Esophagus (tissue), 2 donors: ENCODE results near the gene CACNA1I. TPM values are rescaled to one million over a fixed set of nuclear protein-coding genes. Genes with fewer than 3 reads are reported as not detected.

Source experiments
- H3K27ac ChIP-seq, 2 donors: one replicate each; pipeline ENCODE4 v1.5.1; 2013; ENCODE audit warnings: low read depth in 2 of 2, mild to moderate bottlenecking in 2 of 2, inconsistent platforms in 1 of 2, low read length in 1 of 2, moderate library complexity in 1 of 2
- H3K27me3 ChIP-seq, 2 donors: one replicate each; pipeline ENCODE4 v1.6.1; 2013; ENCODE audit warnings: low read length in 2 of 2, control low read depth in 1 of 2, mild to moderate bottlenecking in 1 of 2; ENCODE audit not compliant: insufficient read depth in 2 of 2, control insufficient read depth in 1 of 2
- H3K36me3 ChIP-seq, 2 donors: one replicate each; pipeline ENCODE4 v1.6.1; 2013; ENCODE audit warnings: low read length in 1 of 2; ENCODE audit not compliant: control insufficient read depth in 2 of 2, insufficient read depth in 2 of 2
- H3K4me1 ChIP-seq, 2 donors: one replicate each; pipeline ENCODE4 v1.6.1; 2013; ENCODE audit warnings: low read length in 1 of 2; ENCODE audit not compliant: control insufficient read depth in 2 of 2, insufficient read depth in 2 of 2
- H3K4me3 ChIP-seq, 2 donors: one replicate each; pipeline ENCODE4 v1.5.1; 2013; ENCODE audit warnings: low read length in 2 of 2, mild to moderate bottlenecking in 2 of 2, low read depth in 1 of 2, moderate library complexity in 1 of 2
- H3K9me3 ChIP-seq, 2 donors: one replicate each; pipeline ENCODE4 v1.6.1; 2013; ENCODE audit warnings: mild to moderate bottlenecking in 2 of 2, low read depth in 1 of 2, low read length in 1 of 2, moderate library complexity in 1 of 2; ENCODE audit not compliant: control insufficient read depth in 2 of 2, insufficient read depth in 1 of 2
- WGBS, 2 donors: extraction: QIAGEN DNeasy Blood & Tissue Kit; methylation state at CpG; one replicate each; pipeline ENCODE4 v1.1.7; 2013; 5-methylcytosine and 5-hydroxymethylcytosine counted together
- polyA plus RNA-seq, 2 donors: library from polyadenylated mRNA; stranded (reverse); fragments of 200-250 nt; gene quantifications; one replicate each; pipeline ENCODE4 v1.2.3, GENCODE V29; 2013
- donor health status: healthy with polysubstance abuse.
- donor health status: Bipolar disorder and iron deficiency.

CACNA1I gene
- polyA plus RNA-seq, 2 donors, result 0.09 to 0.37 TPM

GRCh38 chr22:39534591-39535356, 35.8 kb upstream of the CACNA1I start:
- peaks cover 0 to 6% of the 10 kb centered on the region in 2 donors for H3K4me1 ChIP-seq
- H3K27ac ChIP-seq, result no peak overlapping the region
- no peaks in the 10 kb centered on the region for H3K9me3 ChIP-seq
- no peak overlapping the region for H3K4me3 ChIP-seq
- peaks cover 0 to 6% of the 10 kb centered on the region in 2 donors for H3K36me3 ChIP-seq
- H3K27me3 ChIP-seq, result no peaks in the 10 kb centered on the region
- 5 to 7% methylated on average over 41 of the region's 41 CpGs for WGBS, 2 donors

GRCh38 chr22:39535357-39535725, 35.2 kb upstream of the CACNA1I start:
- WGBS, 2 donors, result 35 to 42% methylated on average over 13 of the region's 13 CpGs

GRCh38 chr22:39535831-39536449, 34.6 kb upstream of the CACNA1I start:
- Histone ChIP-seq H3K27ac (no peak overlapping the region), H3K4me3 (no peak overlapping the region), H3K36me3 (peaks cover 0 to 3% of the 10 kb centered on the region in 2 donors), H3K9me3 (no peaks in the 10 kb centered on the region), H3K4me1 (peaks cover 0 to 5% of the 10 kb centered on the region in 2 donors), H3K27me3 (no peaks in the 10 kb centered on the region)
- WGBS, 2 donors, result 84 to 85% methylated on average over 14 to 15 of the region's 15 CpGs

More at GRCh38 chr22:39535357-39535725, 35.2 kb upstream of the CACNA1I start:
- H3K4me3 ChIP-seq, result no peak overlapping the region
- H3K27me3 ChIP-seq, result no peaks in the 10 kb centered on the region
- H3K36me3 ChIP-seq, result peaks cover 0 to 4% of the 10 kb centered on the region in 2 donors
- no peaks in the 10 kb centered on the region for H3K9me3 ChIP-seq
- H3K27ac ChIP-seq, result no peak overlapping the region
- H3K4me1 ChIP-seq, result peaks cover 0 to 6% of the 10 kb centered on the region in 2 donors

GRCh38 chr22:39536711-39537110, 33.8 kb upstream of the CACNA1I start:
- Histone ChIP-seq H3K4me3 (no peak overlapping the region), H3K36me3 (peaks cover 0 to 1% of the 10 kb centered on the region in 2 donors), H3K27me3 (no peaks in the 10 kb centered on the region), H3K9me3 (no peaks in the 10 kb centered on the region), H3K4me1 (no peaks in the 10 kb centered on the region), H3K27ac (no peak overlapping the region)
- WGBS, 2 donors, result 54 to 62% methylated on average over 8 of the region's 8 CpGs

GRCh38 chr22:39537975-39538374, 32.6 kb upstream of the CACNA1I start:
- Histone ChIP-seq H3K4me3 (no peak overlapping the region), H3K27me3 (no peaks in the 10 kb centered on the region), H3K9me3 (no peaks in the 10 kb centered on the region), H3K4me1 (no peaks in the 10 kb centered on the region), H3K27ac (no peak overlapping the region), H3K36me3 (no peaks in the 10 kb centered on the region)
- WGBS, 2 donors, result 37 to 49% methylated on average over 2 of the region's 2 CpGs

- Histone ChIP-seq H3K36me3 (no peaks in the 10 kb centered on the region), H3K4me3 (no peak overlapping the region), H3K27me3 (no peaks in the 10 kb centered on the region), H3K4me1 (no peaks in the 10 kb centered on the region), H3K9me3 (no peaks in the 10 kb centered on the region), H3K27ac (no peak overlapping the region)
- 20 to 23% methylated on average over 11 of the region's 11 CpGs for WGBS, 2 donors
These were observed 27.5 kb upstream of the CACNA1I start for GRCh38 chr22:39543095-39543494.

GRCh38 chr22:39545386-39546365, 24.9 kb upstream of the CACNA1I start:
- Histone ChIP-seq H3K4me1 (no peaks in the 10 kb centered on the region), H3K9me3 (no peaks in the 10 kb centered on the region), H3K27ac (no peak overlapping the region), H3K4me3 (no peak overlapping the region), H3K27me3 (peaks cover 0 to 3% of the 10 kb centered on the region in 2 donors), H3K36me3 (no peaks in the 10 kb centered on the region)
- 26 to 30% methylated on average over 39 of the region's 39 CpGs for WGBS, 2 donors

- 40 to 44% methylated on average over 5 of the region's 5 CpGs for WGBS, 2 donors
These were observed 23.5 kb upstream of the CACNA1I start for GRCh38 chr22:39546889-39547586.

GRCh38 chr22:39547587-39547947, 23.0 kb upstream of the CACNA1I start:
- Histone ChIP-seq H3K27ac (no peak overlapping the region), H3K27me3 (peaks cover 0 to 3% of the 10 kb centered on the region in 2 donors), H3K36me3 (no peaks in the 10 kb centered on the region), H3K4me1 (peaks cover 0 to 3% of the 10 kb centered on the region in 2 donors), H3K4me3 (no peak overlapping the region), H3K9me3 (no peaks in the 10 kb centered on the region)
- WGBS, 2 donors, result 35 to 50% methylated on average over 2 of the region's 2 CpGs

More at GRCh38 chr22:39546889-39547586, 23.5 kb upstream of the CACNA1I start:
- no peak overlapping the region for H3K4me3 ChIP-seq
- peaks cover 0 to 3% of the 10 kb centered on the region in 2 donors for H3K27me3 ChIP-seq
- no peak overlapping the region for H3K27ac ChIP-seq
- H3K9me3 ChIP-seq, result no peaks in the 10 kb centered on the region
- H3K36me3 ChIP-seq, result no peaks in the 10 kb centered on the region
- no peaks in the 10 kb centered on the region for H3K4me1 ChIP-seq
